ENCODE data around the gene C6orf163. TPM values are rescaled to one million over a fixed set of nuclear protein-coding genes. Genes with fewer than 3 reads are reported as not detected.
A peak's percentile ranks its signal among the peaks of the same experiment; 100 is the strongest.

The C6orf163 gene
- total and polyA plus RNA-seq, 3 experiments from 2014 or later, result 0.16 to 1.5 (median 1.5) TPM

DNA sequence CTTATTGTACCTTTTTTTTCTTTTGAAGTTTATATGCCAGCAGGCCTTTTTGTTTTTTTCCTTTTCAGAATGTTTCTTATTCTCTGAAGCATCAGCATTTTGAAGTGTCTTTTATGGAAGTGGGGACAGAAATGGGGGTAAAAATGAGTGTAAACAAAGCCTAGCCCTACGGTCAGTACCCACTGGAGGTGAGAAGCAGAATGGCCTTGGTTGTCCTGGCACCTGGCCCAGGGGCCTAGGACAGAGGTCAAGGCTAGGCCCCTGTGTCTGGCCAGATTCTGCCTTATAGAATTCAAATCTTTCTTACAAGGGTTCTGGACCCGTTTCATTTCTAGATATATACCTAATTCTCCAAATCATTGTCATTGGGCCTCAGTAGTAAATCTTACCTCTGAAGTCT is 3.5 kb upstream of the C6orf163 start:
- Mint-ChIP-seq H3K4me1 (no peaks in the 10 kb centered on the region), H3K9me3 (no peaks in the 10 kb centered on the region), H3K27me3 (no peaks in the 10 kb centered on the region), H3K36me3 (peaks cover 4 to 35% (median 6%) of the 10 kb centered on the region in 3 donors), H3K27ac (no peak overlapping the region), H3K4me3 (no peak overlapping the region)
- Histone ChIP-seq H3K27ac (ENCODE audit: low read depth, low read length) (no peak overlapping the region), H3K4me1 (ENCODE audit: insufficient read depth, low read length) (no peaks in the 10 kb centered on the region), H3K9me3 (ENCODE audit: low read length) (no peaks in the 10 kb centered on the region), H3K27me3 (ENCODE audit: insufficient read depth, low read length, poor library complexity, severe bottlenecking) (no peaks in the 10 kb centered on the region), H3K4me3 (ENCODE audit: low read length) (no peak overlapping the region), H3K36me3 (ENCODE audit: insufficient read depth, low read length) (no peaks in the 10 kb centered on the region)
- no peak for DNase-seq
- ChIA-PET CTCF (no interaction called here), POLR2A (no interaction called here)

DNA sequence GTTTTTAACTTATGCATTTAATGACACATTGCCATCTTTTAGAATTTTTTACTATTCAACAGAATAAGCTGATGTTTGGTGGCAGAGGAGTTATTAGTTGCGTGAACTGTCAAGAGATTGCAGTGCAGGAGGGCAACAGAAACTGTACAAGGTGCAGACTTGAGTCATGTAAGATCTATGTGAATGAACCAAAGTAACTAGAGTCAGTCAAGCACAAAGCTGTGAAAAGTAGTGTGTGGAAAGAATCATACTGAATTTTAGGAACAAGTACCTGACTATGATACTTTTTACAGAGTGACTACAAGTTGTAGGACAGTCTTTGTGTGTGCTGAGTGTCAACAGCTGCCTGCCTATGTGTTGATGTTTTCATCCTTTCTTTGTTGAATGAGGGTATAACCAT is 2.7 kb upstream of the C6orf163 start:
- no peak for DNase-seq
- Histone ChIP-seq H3K27ac (ENCODE audit: low read depth, low read length) (no peak overlapping the region), H3K9me3 (ENCODE audit: low read length) (no peaks in the 10 kb centered on the region), H3K27me3 (ENCODE audit: insufficient read depth, low read length, poor library complexity, severe bottlenecking) (no peaks in the 10 kb centered on the region), H3K4me1 (ENCODE audit: insufficient read depth, low read length) (no peaks in the 10 kb centered on the region), H3K4me3 (ENCODE audit: low read length) (no peak overlapping the region), H3K36me3 (ENCODE audit: insufficient read depth, low read length) (no peaks in the 10 kb centered on the region)
- ChIA-PET POLR2A (no interaction called here), CTCF (no interaction called here)
- Mint-ChIP-seq H3K27ac (no peak overlapping the region), H3K36me3 (peaks cover 4 to 35% (median 6%) of the 10 kb centered on the region in 3 donors), H3K4me1 (no peaks in the 10 kb centered on the region), H3K9me3 (no peaks in the 10 kb centered on the region), H3K27me3 (no peaks in the 10 kb centered on the region), H3K4me3 (no peak overlapping the region)

DNA sequence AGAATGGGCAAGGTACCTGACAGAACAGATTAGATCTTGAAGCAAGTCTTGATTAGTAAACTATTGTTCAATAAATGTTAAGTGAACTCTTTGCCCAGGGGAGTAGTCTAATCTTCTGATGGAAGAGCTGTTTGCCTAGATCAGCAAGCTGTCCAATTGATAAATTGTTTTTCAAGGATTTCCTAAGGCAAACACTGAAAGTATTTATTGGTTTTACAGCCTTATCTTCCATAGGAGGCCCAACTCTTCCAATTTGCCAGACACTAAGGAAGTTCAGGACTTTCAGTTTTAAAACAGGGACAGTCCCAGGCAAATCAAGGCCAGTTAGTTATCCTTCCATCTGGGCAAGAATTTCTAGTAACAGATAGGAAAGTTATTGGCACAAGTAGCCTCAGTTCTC is 1.8 kb upstream of the C6orf163 start:
- Histone ChIP-seq H3K36me3 (ENCODE audit: insufficient read depth, low read length) (no peaks in the 10 kb centered on the region), H3K27ac (ENCODE audit: low read depth, low read length) (no peak overlapping the region), H3K9me3 (ENCODE audit: low read length) (no peaks in the 10 kb centered on the region), H3K4me1 (ENCODE audit: insufficient read depth, low read length) (no peaks in the 10 kb centered on the region), H3K27me3 (ENCODE audit: insufficient read depth, low read length, poor library complexity, severe bottlenecking) (no peaks in the 10 kb centered on the region), H3K4me3 (ENCODE audit: low read length) (no peak overlapping the region)
- H3K4me3 Mint-ChIP-seq, result no peak overlapping the region
- DNase-seq, result no peak
- no peaks in the 10 kb centered on the region for H3K9me3 Mint-ChIP-seq
- H3K27me3 Mint-ChIP-seq, result no peaks in the 10 kb centered on the region
- no peak overlapping the region for H3K27ac Mint-ChIP-seq
- ChIA-PET POLR2A (no interaction called here), CTCF (no interaction called here)
- H3K36me3 Mint-ChIP-seq, result peaks cover 4 to 33% (median 6%) of the 10 kb centered on the region in 3 donors
- H3K4me1 Mint-ChIP-seq, result no peaks in the 10 kb centered on the region

- no peaks in the 10 kb centered on the region for H3K36me3 ChIP-seq (ENCODE audit: insufficient read depth, low read length)
- Mint-ChIP-seq H3K4me1 (no peaks in the 10 kb centered on the region), H3K4me3 (no peak overlapping the region), H3K36me3 (peaks cover 2 to 18% (median 4%) of the 10 kb centered on the region in 3 donors), H3K27ac (no peak overlapping the region), H3K9me3 (no peaks in the 10 kb centered on the region), H3K27me3 (no peaks in the 10 kb centered on the region)
- H3K27ac ChIP-seq (ENCODE audit: low read depth, low read length), result no peak overlapping the region
- no peaks in the 10 kb centered on the region for H3K9me3 ChIP-seq (ENCODE audit: low read length)
- no peak overlapping the region for H3K4me3 ChIP-seq (ENCODE audit: low read length)
- H3K4me1 ChIP-seq (ENCODE audit: insufficient read depth, low read length), result no peaks in the 10 kb centered on the region
- DNase-seq, result no peak
- H3K27me3 ChIP-seq (ENCODE audit: insufficient read depth, low read length, poor library complexity, severe bottlenecking), result no peaks in the 10 kb centered on the region
- POLR2A ChIA-PET, result no interaction called here
- CTCF ChIA-PET, result interaction anchor here (1.5 kb wide), 1 partner anchor 24 kb away, joined by 4 read pairs; the partner anchor contains the start of gene SMIM8
Measured at GRCh38 chr6:87346700-87347099, 2.1 kb downstream of the C6orf163 start.

GRCh38 chr6:87349896-87350295 is 5.3 kb downstream of the C6orf163 start:
- Mint-ChIP-seq H3K27me3 (no peaks in the 10 kb centered on the region), H3K9me3 (no peaks in the 10 kb centered on the region), H3K36me3 (peaks cover 0 to 4% (median under 1%) of the 10 kb centered on the region in 3 donors), H3K4me3 (no peak overlapping the region), H3K27ac (peak overlapping the region in 1 of 8 donors; percentile 37), H3K4me1 (no peaks in the 10 kb centered on the region)
- Histone ChIP-seq H3K4me3 (ENCODE audit: low read length) (no peak overlapping the region), H3K27me3 (ENCODE audit: insufficient read depth, low read length, poor library complexity, severe bottlenecking) (no peaks in the 10 kb centered on the region), H3K27ac (ENCODE audit: low read depth, low read length) (no peak overlapping the region), H3K36me3 (ENCODE audit: insufficient read depth, low read length) (no peaks in the 10 kb centered on the region), H3K9me3 (ENCODE audit: low read length) (no peaks in the 10 kb centered on the region), H3K4me1 (ENCODE audit: insufficient read depth, low read length) (no peaks in the 10 kb centered on the region)
- POLR2A ChIA-PET, result no interaction called here
- CTCF ChIA-PET, result interaction anchor here (1.7 kb wide), 1 partner anchor 68 kb away, joined by 3 read pairs; no protein-coding TSS in a partner anchor
- no peak for DNase-seq

GRCh38 chr6:87350516-87350915 is 5.9 kb downstream of the C6orf163 start:
- Mint-ChIP-seq H3K9me3 (no peaks in the 10 kb centered on the region), H3K27me3 (no peaks in the 10 kb centered on the region), H3K4me1 (no peaks in the 10 kb centered on the region), H3K27ac (peak overlapping the region in 1 of 8 donors; percentile 31), H3K4me3 (no peak overlapping the region), H3K36me3 (no peaks in the 10 kb centered on the region)
- Histone ChIP-seq H3K4me1 (ENCODE audit: insufficient read depth, low read length) (no peaks in the 10 kb centered on the region), H3K27me3 (ENCODE audit: insufficient read depth, low read length, poor library complexity, severe bottlenecking) (no peaks in the 10 kb centered on the region), H3K9me3 (ENCODE audit: low read length) (no peaks in the 10 kb centered on the region), H3K27ac (ENCODE audit: low read depth, low read length) (no peak overlapping the region), H3K36me3 (ENCODE audit: insufficient read depth, low read length) (no peaks in the 10 kb centered on the region), H3K4me3 (ENCODE audit: low read length) (no peak overlapping the region)
- ChIA-PET POLR2A (no interaction called here), CTCF (interaction anchor here (1.7 kb wide), 1 partner anchor 69 kb away, joined by 3 read pairs; no protein-coding TSS in a partner anchor)
- no peak for DNase-seq

DNA sequence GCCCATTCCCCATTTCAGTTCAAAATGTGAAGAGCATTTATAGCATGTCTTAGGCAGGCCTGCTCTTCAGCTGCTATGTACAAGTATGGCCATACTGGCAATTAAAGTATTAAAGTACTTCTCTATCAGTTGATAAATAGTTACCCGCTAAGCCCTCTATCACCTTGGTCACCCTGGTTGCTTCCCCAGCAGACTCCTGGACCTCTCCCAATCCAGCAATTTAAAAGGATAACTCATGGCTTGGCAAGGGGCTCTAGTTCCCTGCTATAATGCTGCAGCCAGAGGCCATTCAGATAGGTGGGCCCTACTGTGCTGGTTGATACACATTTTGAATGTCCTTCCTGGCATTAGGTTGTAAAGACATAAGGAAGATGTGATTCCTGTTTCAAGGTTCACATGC is 7.0 kb downstream of the C6orf163 start:
- Histone ChIP-seq H3K4me1 (ENCODE audit: insufficient read depth, low read length) (no peaks in the 10 kb centered on the region), H3K9me3 (ENCODE audit: low read length) (no peaks in the 10 kb centered on the region), H3K27ac (ENCODE audit: low read depth, low read length) (no peak overlapping the region), H3K36me3 (ENCODE audit: insufficient read depth, low read length) (no peaks in the 10 kb centered on the region), H3K27me3 (ENCODE audit: insufficient read depth, low read length, poor library complexity, severe bottlenecking) (no peaks in the 10 kb centered on the region), H3K4me3 (ENCODE audit: low read length) (no peak overlapping the region)
- H3K36me3 Mint-ChIP-seq, result no peaks in the 10 kb centered on the region
- H3K27me3 Mint-ChIP-seq, result no peaks in the 10 kb centered on the region
- ChIA-PET POLR2A (no interaction called here), CTCF (no interaction called here)
- H3K4me1 Mint-ChIP-seq, result no peaks in the 10 kb centered on the region
- H3K4me3 Mint-ChIP-seq, result no peak overlapping the region
- no peak overlapping the region for H3K27ac Mint-ChIP-seq
- no peak for DNase-seq
- H3K9me3 Mint-ChIP-seq, result no peaks in the 10 kb centered on the region

GRCh38 chr6:87356181-87356580 is 11.6 kb downstream of the C6orf163 start:
- H3K27me3 Mint-ChIP-seq, result no peaks in the 10 kb centered on the region
- CTCF ChIA-PET, result no interaction called here
- Histone ChIP-seq H3K4me1 (ENCODE audit: insufficient read depth, low read length) (no peaks in the 10 kb centered on the region), H3K4me3 (ENCODE audit: low read length) (no peak overlapping the region), H3K27ac (ENCODE audit: low read depth, low read length) (no peak overlapping the region), H3K27me3 (ENCODE audit: insufficient read depth, low read length, poor library complexity, severe bottlenecking) (no peaks in the 10 kb centered on the region), H3K9me3 (ENCODE audit: low read length) (no peaks in the 10 kb centered on the region), H3K36me3 (ENCODE audit: insufficient read depth, low read length) (no peaks in the 10 kb centered on the region)
- H3K27ac Mint-ChIP-seq, result peak overlapping the region in 1 of 8 donors; percentile 47
- H3K9me3 Mint-ChIP-seq, result no peaks in the 10 kb centered on the region
- H3K4me1 Mint-ChIP-seq, result no peaks in the 10 kb centered on the region
- H3K4me3 Mint-ChIP-seq, result no peak overlapping the region
- peaks cover 0 to 5% (median 0%) of the 10 kb centered on the region in 3 donors for H3K36me3 Mint-ChIP-seq
- POLR2A ChIA-PET, result no interaction called here
- DNase-seq, result no peak

Measured in CD8-positive, alpha-beta memory T cell (primary cell).